Measurements from ENCODE around the gene ANK2. TPM values are rescaled to one million over a fixed set of nuclear protein-coding genes. Genes with fewer than 3 reads are reported as not detected.
A peak's percentile ranks its signal among the peaks of the same experiment; 100 is the strongest.

ANK2 gene
- total RNA-seq, 1 donor from 2014 or later = 121 TPM

- no peak overlapping the region for H3K27ac Mint-ChIP-seq
- H3K4me1 ChIP-seq = peaks cover 56% of the 10 kb centered on the region
- peak overlapping the region; percentile 46 for H3K4me2 ChIP-seq
Observed at GRCh38 chr4:113169368-113169767, 119.9 kb downstream of the ANK2 start.

GRCh38 chr4:113170115-113170804 is 120.8 kb downstream of the ANK2 start:
- TF ChIP-seq EZH2phosphoT487 (IDR thresholded peaks at IDR 0.05) = no peak
- no peak for TF ChIP-seq EZH2 (IDR thresholded peaks at IDR 0.05)
- TF ChIP-seq CTCF (IDR thresholded peaks at IDR 0.05) = no peak
- Histone ChIP-seq H3K36me3 (peaks cover 1% of the 10 kb centered on the region), H3K9ac (no peak overlapping the region), H2AFZ (replicated peaks) (no peak overlapping the region), H3K4me2 (peak overlapping the region; percentile 1), H3K27me3 (no peaks in the 10 kb centered on the region), H3F3A (ENCODE audit: low read depth) (peaks cover 20% of the 10 kb centered on the region), H4K20me1 (ENCODE audit: low read depth) (peaks cover 72% of the 10 kb centered on the region), H3K9me3 (ENCODE audit: low read depth) (no peaks in the 10 kb centered on the region), H3K27ac (no peak overlapping the region), H3K79me2 (ENCODE audit: low read depth) (peaks cover 39% of the 10 kb centered on the region), H3K4me3 (no peak overlapping the region), H3K4me1 (peaks cover 56% of the 10 kb centered on the region)
- no peaks in the 10 kb centered on the region for H3K36me3 Mint-ChIP-seq
- no peak overlapping the region for H3K4me3 Mint-ChIP-seq
- no peak overlapping the region for H3K27ac Mint-ChIP-seq
- DNase-seq (ENCODE audit: low spot score) = no peak
- H3K27me3 Mint-ChIP-seq (ENCODE audit: insufficient read depth, low read depth) = no peaks in the 10 kb centered on the region
- peaks cover 23% of the 10 kb centered on the region for H3K4me1 Mint-ChIP-seq
- H3K9me3 Mint-ChIP-seq = no peaks in the 10 kb centered on the region

More at GRCh38 chr4:113169368-113169767, 119.9 kb downstream of the ANK2 start:
- H4K20me1 ChIP-seq (ENCODE audit: low read depth) = peaks cover 69% of the 10 kb centered on the region
- H3K9me3 ChIP-seq (ENCODE audit: low read depth) = no peaks in the 10 kb centered on the region
- Mint-ChIP-seq H3K9me3 (no peaks in the 10 kb centered on the region), H3K4me3 (no peak overlapping the region), H3K4me1 (peaks cover 23% of the 10 kb centered on the region), H3K36me3 (no peaks in the 10 kb centered on the region), H3K27me3 (ENCODE audit: insufficient read depth, low read depth) (no peaks in the 10 kb centered on the region)
- no peak overlapping the region for H3K9ac ChIP-seq
- TF ChIP-seq EZH2phosphoT487 (IDR thresholded peaks at IDR 0.05) (no peak), CTCF (IDR thresholded peaks at IDR 0.05) (no peak), EZH2 (IDR thresholded peaks at IDR 0.05) (no peak)
- peak; percentile 56 for DNase-seq (ENCODE audit: low spot score)
- H3K4me3 ChIP-seq = no peak overlapping the region
- peaks cover 21% of the 10 kb centered on the region for H3F3A ChIP-seq (ENCODE audit: low read depth)
- no peak overlapping the region for H2AFZ ChIP-seq (replicated peaks)
- no peak overlapping the region for H3K27ac ChIP-seq
- peaks cover 42% of the 10 kb centered on the region for H3K79me2 ChIP-seq (ENCODE audit: low read depth)
- H3K27me3 ChIP-seq = no peaks in the 10 kb centered on the region
- peaks cover 4% of the 10 kb centered on the region for H3K36me3 ChIP-seq

GRCh38 chr4:113170805-113171468 is 121.5 kb downstream of the ANK2 start:
- Mint-ChIP-seq H3K27ac (no peak overlapping the region), H3K27me3 (ENCODE audit: insufficient read depth, low read depth) (no peaks in the 10 kb centered on the region), H3K36me3 (no peaks in the 10 kb centered on the region), H3K4me1 (peaks cover 23% of the 10 kb centered on the region), H3K4me3 (no peak overlapping the region), H3K9me3 (no peaks in the 10 kb centered on the region)
- DNase-seq (ENCODE audit: low spot score) = no peak
- H4K20me1 ChIP-seq (ENCODE audit: low read depth) = peaks cover 72% of the 10 kb centered on the region
- H3K27me3 ChIP-seq = no peaks in the 10 kb centered on the region
- no peak overlapping the region for H2AFZ ChIP-seq (replicated peaks)
- H3K9ac ChIP-seq = no peak overlapping the region
- no peaks in the 10 kb centered on the region for H3K36me3 ChIP-seq
- H3K27ac ChIP-seq = no peak overlapping the region
- H3K4me3 ChIP-seq = no peak overlapping the region
- peaks cover 13% of the 10 kb centered on the region for H3F3A ChIP-seq (ENCODE audit: low read depth)
- TF ChIP-seq EZH2phosphoT487 (IDR thresholded peaks at IDR 0.05) (no peak), EZH2 (IDR thresholded peaks at IDR 0.05) (no peak), CTCF (IDR thresholded peaks at IDR 0.05) (no peak)
- peaks cover 56% of the 10 kb centered on the region for H3K4me1 ChIP-seq
- H3K9me3 ChIP-seq (ENCODE audit: low read depth) = no peaks in the 10 kb centered on the region
- peaks cover 35% of the 10 kb centered on the region for H3K79me2 ChIP-seq (ENCODE audit: low read depth)
- no peak overlapping the region for H3K4me2 ChIP-seq
